GM18909 (cell line): ENCODE results near the gene EBF4.
"Not testable (repeated sequence)": the region's sequence is repeated elsewhere in the genome, so short reads cannot be mapped to it uniquely, and the experiment has no call there.

ENCODE experiments used
- ATAC-seq: cut with Tn5 transposase; IDR thresholded peaks from one replicate; pipeline ENCODE4 v1.9.1; 2021; ENCODE audit warnings: mild to moderate bottlenecking; ENCODE audit not compliant: unreplicated experiment, poor library complexity

The EBF4 gene

GRCh38 chr20:2804852-2805688 is 112.5 kb downstream of the EBF4 start:
- no peak for ATAC-seq

GRCh38 chr20:2805689-2806350 is 113.2 kb downstream of the EBF4 start:
- no peak for ATAC-seq

- ATAC-seq: no peak
Observed at GRCh38 chr20:2806351-2806701, 113.7 kb downstream of the EBF4 start.

GRCh38 chr20:2807019-2807418 is 114.4 kb downstream of the EBF4 start:
- no peak for ATAC-seq

- not testable (repeated sequence) for ATAC-seq
Observed at GRCh38 chr20:2807929-2808328, 115.3 kb downstream of the EBF4 start.

GRCh38 chr20:2809690-2810089 is 117.1 kb downstream of the EBF4 start:
- ATAC-seq: no peak
